Spinal cord (tissue), 10 donors: ENCODE results near the gene ERG28. TPM values are rescaled to one million over a fixed set of nuclear protein-coding genes. Genes with fewer than 3 reads are reported as not detected.

Experiments
- DNase-seq, 6 donors: peaks; one replicate each; pipeline versions ENCODE4 v3.0.0 to v3.0.0-alpha.2; 2013 to 2015; ENCODE audit warnings: low spot score in 6 of 6, low read depth in 4 of 6
- H3K27ac ChIP-seq: one replicate; pipeline ENCODE4 v1.5.1; 2013; ENCODE audit warnings: low read depth, low read length, control low read depth
- H3K27me3 ChIP-seq: one replicate; pipeline ENCODE4 v1.6.1; 2013; ENCODE audit warnings: low read length; ENCODE audit not compliant: control insufficient read depth, insufficient read depth
- H3K36me3 ChIP-seq: one replicate; pipeline ENCODE4 v1.6.1; 2013; ENCODE audit warnings: low read length; ENCODE audit not compliant: control insufficient read depth, insufficient read depth
- H3K4me1 ChIP-seq: one replicate; pipeline ENCODE4 v1.6.1; 2013; ENCODE audit warnings: low read length; ENCODE audit not compliant: control insufficient read depth, insufficient read depth
- H3K4me3 ChIP-seq: one replicate; pipeline ENCODE4 v1.5.1; 2013; ENCODE audit warnings: low read depth, low read length, control low read depth
- H3K9me3 ChIP-seq: one replicate; pipeline ENCODE4 v1.6.1; 2013; ENCODE audit warnings: low read length; ENCODE audit not compliant: control insufficient read depth, insufficient read depth
- WGBS: methylation state at CpG from one replicate; pipeline ENCODE4 v1.1.5; 2013; ENCODE audit warnings: missing lambda C conversion rate; ENCODE audit not compliant: insufficient coverage; 5-methylcytosine and 5-hydroxymethylcytosine counted together
- polyA plus RNA-seq, 2 donors: library from polyadenylated mRNA; unstranded; fragments of 120-200 nt; gene quantifications; one replicate each; pipeline ENCODE4 v1.2.1, GENCODE V29; 2013; ENCODE audit not compliant: insufficient read length in 2 of 2
- total RNA-seq, 2 donors: library from RNA; depleted of rRNA in 1 of 2; stranded (reverse); fragments of 120-200 nt in 1 of 2; fragments of >200 nt in 1 of 2; gene quantifications; one replicate each; pipeline versions ENCODE4 v1.2.3 to v1.2.4, GENCODE V29; 2013 to 2014
- donor health status: healthy.

ERG28 gene
- total and polyA plus RNA-seq, 4 donors: 12.2 to 58.5 (median 34.6) TPM

- no peak for DNase-seq
- peaks cover 40% of the 10 kb centered on the region for H3K36me3 ChIP-seq
- no peaks in the 10 kb centered on the region for H3K9me3 ChIP-seq
- H3K4me3 ChIP-seq: no peak overlapping the region
- no peaks in the 10 kb centered on the region for H3K4me1 ChIP-seq
- 94% methylated on average over 3 of the region's 5 CpGs for WGBS
- no peaks in the 10 kb centered on the region for H3K27me3 ChIP-seq
- H3K27ac ChIP-seq: peak overlapping the region; percentile 15
These were observed 10.2 kb downstream of the ERG28 start for GRCh38 chr14:75650253-75651058.

- no peak overlapping the region for H3K4me3 ChIP-seq
- H3K36me3 ChIP-seq: peaks cover 33% of the 10 kb centered on the region
- no peaks in the 10 kb centered on the region for H3K27me3 ChIP-seq
- no peaks in the 10 kb centered on the region for H3K9me3 ChIP-seq
- no CpG with 5 or more reads among the region's 1 CpG for WGBS
- no peaks in the 10 kb centered on the region for H3K4me1 ChIP-seq
- DNase-seq: no peak
- no peak overlapping the region for H3K27ac ChIP-seq
These were observed 10.9 kb downstream of the ERG28 start for GRCh38 chr14:75649773-75650172.

GRCh38 chr14:75649337-75649736, 11.3 kb downstream of the ERG28 start:
- Histone ChIP-seq H3K27me3 (no peaks in the 10 kb centered on the region), H3K4me1 (no peaks in the 10 kb centered on the region), H3K4me3 (no peak overlapping the region), H3K27ac (no peak overlapping the region), H3K9me3 (no peaks in the 10 kb centered on the region), H3K36me3 (peaks cover 32% of the 10 kb centered on the region)
- no CpG with 5 or more reads among the region's 1 CpG for WGBS
- no peak for DNase-seq

GRCh38 chr14:75648066-75648838, 12.4 kb downstream of the ERG28 start:
- Histone ChIP-seq H3K4me1 (no peaks in the 10 kb centered on the region), H3K27ac (peak overlapping the region; percentile 42)

GRCh38 chr14:75647640-75648039, 13.0 kb downstream of the ERG28 start:
- no peaks in the 10 kb centered on the region for H3K4me1 ChIP-seq
- no peak for DNase-seq
- H3K27me3 ChIP-seq: no peaks in the 10 kb centered on the region
- no peak overlapping the region for H3K4me3 ChIP-seq
- no peaks in the 10 kb centered on the region for H3K9me3 ChIP-seq
- H3K36me3 ChIP-seq: peaks cover 24% of the 10 kb centered on the region
- 85% methylated on average over 1 of the region's 3 CpGs for WGBS
- peak overlapping the region; percentile 29 for H3K27ac ChIP-seq

More at GRCh38 chr14:75648066-75648838, 12.4 kb downstream of the ERG28 start:
- Histone ChIP-seq H3K4me3 (no peak overlapping the region), H3K27me3 (no peaks in the 10 kb centered on the region), H3K36me3 (peaks cover 29% of the 10 kb centered on the region), H3K9me3 (no peaks in the 10 kb centered on the region)
- peak in 2 of 6 donors; percentile 19 to 77 for DNase-seq
- WGBS: 57% methylated on average over 4 of the region's 9 CpGs

GRCh38 chr14:75646762-75647161, 13.9 kb downstream of the ERG28 start:
- H3K27me3 ChIP-seq: no peaks in the 10 kb centered on the region
- H3K9me3 ChIP-seq: no peaks in the 10 kb centered on the region
- DNase-seq: no peak
- no peak overlapping the region for H3K4me3 ChIP-seq
- no peaks in the 10 kb centered on the region for H3K4me1 ChIP-seq
- H3K36me3 ChIP-seq: peaks cover 21% of the 10 kb centered on the region
- H3K27ac ChIP-seq: no peak overlapping the region
- 98% methylated on average over 4 of the region's 6 CpGs for WGBS

GRCh38 chr14:75645056-75645455, 15.6 kb downstream of the ERG28 start:
- Histone ChIP-seq H3K4me3 (no peak overlapping the region), H3K27ac (no peak overlapping the region), H3K4me1 (no peaks in the 10 kb centered on the region), H3K9me3 (no peaks in the 10 kb centered on the region), H3K27me3 (no peaks in the 10 kb centered on the region), H3K36me3 (peaks cover 4% of the 10 kb centered on the region)
- no peak for DNase-seq

GRCh38 chr14:75643985-75644384, 16.7 kb downstream of the ERG28 start:
- H3K27ac ChIP-seq: no peak overlapping the region
- no peaks in the 10 kb centered on the region for H3K27me3 ChIP-seq
- no peaks in the 10 kb centered on the region for H3K9me3 ChIP-seq
- DNase-seq: no peak
- no peaks in the 10 kb centered on the region for H3K36me3 ChIP-seq
- no peaks in the 10 kb centered on the region for H3K4me1 ChIP-seq
- no peak overlapping the region for H3K4me3 ChIP-seq
- 95% methylated on average over 3 of the region's 4 CpGs for WGBS

GRCh38 chr14:75640876-75641275, 19.8 kb downstream of the ERG28 start:
- Histone ChIP-seq H3K4me3 (no peak overlapping the region), H3K27ac (no peak overlapping the region), H3K36me3 (no peaks in the 10 kb centered on the region), H3K4me1 (peaks cover 10% of the 10 kb centered on the region), H3K27me3 (no peaks in the 10 kb centered on the region), H3K9me3 (no peaks in the 10 kb centered on the region)
- WGBS: 88% methylated on average over 1 of the region's 3 CpGs
- DNase-seq: no peak
